BJ (cell line): ENCODE data around the gene MON1A. TPM values are rescaled to one million over a fixed set of nuclear protein-coding genes. Genes with fewer than 3 reads are reported as not detected.
A peak's percentile ranks its signal among the peaks of the same experiment; 100 is the strongest.

Experiments used
- CTCF ChIA-PET: fragments of 350-600 bp; formaldehyde crosslinking; extraction: SDS; loops from one replicate; lab custom pipeline; 2021; ENCODE audit warnings: antibody characterized with exemption, inconsistent platforms; lab: Yijun Ruan, JAX
- POLR2A ChIA-PET: fragments of 300-600 bp; sonication (Branson Sonifier 250); formaldehyde crosslinking; extraction: SDS; loops from one replicate; lab custom pipeline; 2021; ENCODE audit warnings: antibody characterized with exemption; lab: Charles Lee
- DNase-seq: peaks from one replicate; pipeline ENCODE4 v3.0.0-alpha.2; 2011; ENCODE audit warnings: low read depth
- H3K27me3 ChIP-seq: 2 replicates; pipeline ENCODE4 v1.6.0; 2011; ENCODE audit warnings: low read length; ENCODE audit not compliant: control insufficient read depth, insufficient read depth
- H3K36me3 ChIP-seq: 2 replicates; pipeline ENCODE4 v1.5.1; 2011; ENCODE audit warnings: low read length; ENCODE audit not compliant: control insufficient read depth, insufficient read depth
- H3K4me3 ChIP-seq: 2 replicates; pipeline ENCODE4 v1.5.1; 2011; ENCODE audit warnings: low read depth, mild to moderate bottlenecking, control low read depth, low read length
- CTCF ChIP-seq: IDR thresholded peaks from 2 replicates; pipeline ENCODE4 v1.5.1; 2011; ENCODE audit warnings: low read depth, mild to moderate bottlenecking, control low read depth, inconsistent platforms, low read length, moderate library complexity; ENCODE audit not compliant: insufficient read depth
- polyA plus RNA-seq: library from polyadenylated mRNA; depleted of rRNA; stranded (reverse); fragments of >200 nt; gene quantifications from 2 replicates; pipeline ENCODE4 v1.2.3, GENCODE V29; 2011

MON1A gene
- polyA plus RNA-seq, 1 experiment = 14.1 TPM

DNA sequence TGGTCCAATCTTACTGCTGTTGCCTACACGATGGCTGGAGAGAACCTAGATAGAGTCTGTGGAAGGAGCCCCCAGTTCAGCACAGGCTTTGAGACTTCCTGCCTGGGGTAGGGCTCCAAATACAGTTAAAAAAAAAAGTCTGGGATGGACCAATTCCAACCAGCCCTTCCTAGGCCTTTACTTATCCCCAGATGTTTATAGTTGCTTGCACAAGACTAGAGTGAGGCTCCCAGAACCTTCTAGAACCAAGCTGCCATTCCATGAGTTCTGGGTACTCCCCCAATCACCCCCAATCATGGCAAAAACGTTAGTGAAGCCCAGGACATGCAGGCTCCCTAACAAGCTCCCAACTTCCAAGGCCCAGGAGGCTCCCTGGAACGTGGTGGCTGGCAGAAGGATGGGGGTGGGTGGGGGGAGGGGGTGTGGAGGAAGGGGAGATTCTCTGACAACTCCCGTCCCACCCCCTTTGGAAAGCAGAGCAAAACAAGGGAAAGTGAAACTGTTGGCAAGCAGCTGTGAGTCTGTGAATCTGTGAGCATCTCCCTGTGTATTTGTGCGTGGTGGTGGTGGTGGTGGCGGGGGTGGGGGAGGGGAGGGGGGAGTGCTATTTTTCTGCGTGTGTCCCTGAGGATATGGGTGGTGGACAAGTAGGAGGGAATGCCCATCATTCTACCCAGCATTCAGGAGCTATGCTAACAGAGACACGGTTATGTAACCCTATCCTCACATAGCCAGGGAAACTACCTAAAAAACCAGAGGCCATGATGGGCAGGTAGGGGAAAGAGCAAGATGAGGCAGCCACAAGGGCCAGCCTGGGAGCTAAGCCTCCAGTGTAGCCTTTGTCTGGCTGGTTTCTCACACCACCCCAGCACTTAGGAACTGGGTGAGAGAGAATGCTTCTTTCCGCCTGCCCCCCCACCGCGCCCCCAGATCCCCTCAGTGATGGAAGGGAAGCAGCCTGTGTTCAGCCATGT is 28.0 kb downstream of the MON1A start:
- H3K4me3 ChIP-seq = no peak overlapping the region
- DNase-seq = no peak
- H3K36me3 ChIP-seq = no peaks in the 10 kb centered on the region
- TF ChIP-seq CTCF = no peak
- ChIA-PET CTCF (interaction anchor here (0.8 to 1.5 kb wide), 5 partner anchors 25 to 98 kb away, joined by 3 to 8 read pairs (median 4); partner anchors contain the start of gene INKA1), POLR2A (no interaction called here)
- H3K27me3 ChIP-seq = no peaks in the 10 kb centered on the region

- H3K4me3 ChIP-seq = no peak overlapping the region
- ChIA-PET CTCF (interaction anchor here (1.3 to 1.5 kb wide), 3 partner anchors 24 to 61 kb away, joined by 3 to 4 read pairs (median 3); no protein-coding TSS in a partner anchor), POLR2A (no interaction called here)
- DNase-seq = no peak
- no peaks in the 10 kb centered on the region for H3K27me3 ChIP-seq
- no peak for TF ChIP-seq CTCF
- no peaks in the 10 kb centered on the region for H3K36me3 ChIP-seq
Observed at GRCh38 chr3:49900491-49901153, 29.0 kb downstream of the MON1A start.

DNA sequence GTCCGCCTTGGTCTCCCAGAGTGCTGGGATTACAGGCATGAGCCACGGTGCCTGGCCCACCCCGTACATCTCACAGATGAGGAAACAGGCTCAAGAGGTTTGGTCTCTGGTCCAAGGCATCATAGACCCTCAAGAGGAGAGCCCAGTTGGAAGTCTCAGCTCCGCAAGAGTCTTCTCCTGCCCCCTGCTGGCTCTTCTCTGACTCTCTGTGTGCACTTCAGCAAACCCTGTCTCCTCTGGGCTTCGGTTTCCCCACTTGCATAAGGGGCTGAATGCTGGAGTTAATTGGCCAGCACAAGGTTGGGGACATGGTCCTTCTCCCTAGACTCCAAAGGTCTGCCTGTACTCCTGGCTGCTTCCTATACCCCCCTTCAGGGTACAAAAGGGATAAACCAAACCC is 29.8 kb downstream of the MON1A start:
- ChIA-PET CTCF (interaction anchor here (0.6 to 1.5 kb wide), 3 partner anchors 24 to 96 kb away, joined by 3 to 4 read pairs (median 3); partner anchors contain the start of gene INKA1), POLR2A (interaction anchor here (0.6 kb wide), 1 partner anchor 136 kb away, joined by 3 read pairs; no protein-coding TSS in a partner anchor)
- Histone ChIP-seq H3K36me3 (no peaks in the 10 kb centered on the region), H3K27me3 (no peaks in the 10 kb centered on the region), H3K4me3 (no peak overlapping the region)
- DNase-seq = no peak
- TF ChIP-seq CTCF = 0 out of 2 replicates have a peak, but pooled peaks have one; percentile 1

GRCh38 chr3:49898991-49899390 is 30.6 kb downstream of the MON1A start:
- no peak for TF ChIP-seq CTCF
- CTCF ChIA-PET = interaction anchor here (1.7 kb wide), 1 partner anchor 16 kb away, joined by 3 read pairs; no protein-coding TSS in a partner anchor
- H3K36me3 ChIP-seq = no peaks in the 10 kb centered on the region
- H3K27me3 ChIP-seq = no peaks in the 10 kb centered on the region
- POLR2A ChIA-PET = no interaction called here
- no peak for DNase-seq
- no peak overlapping the region for H3K4me3 ChIP-seq

- Histone ChIP-seq H3K36me3 (no peaks in the 10 kb centered on the region), H3K4me3 (no peak overlapping the region), H3K27me3 (no peaks in the 10 kb centered on the region)
- ChIA-PET POLR2A (no interaction called here), CTCF (no interaction called here)
- TF ChIP-seq CTCF = no peak
- no peak for DNase-seq
Observed at GRCh38 chr3:49896345-49896744, 33.3 kb downstream of the MON1A start.
